Amniotic stem cell (primary cell): ENCODE data around the gene TRAF5.
"Not testable (repeated sequence)": the region's sequence is repeated elsewhere in the genome, so short reads cannot be mapped to it uniquely, and the experiment has no call there.

Experiments used
- DNase-seq: peaks from one replicate; lab custom pipeline; 2025; lab: John Stamatoyannopoulos, UW

TRAF5 gene

GRCh38 chr1:211347077-211347844 lies 20.6 kb downstream of the TRAF5 start:
- no peak for DNase-seq

GRCh38 chr1:211348547-211348946 lies 21.9 kb downstream of the TRAF5 start:
- DNase-seq = no peak

GRCh38 chr1:211349741-211350140 lies 23.1 kb downstream of the TRAF5 start:
- DNase-seq = no peak

GRCh38 chr1:211352055-211352454 lies 25.4 kb downstream of the TRAF5 start:
- DNase-seq = not testable (repeated sequence)

GRCh38 chr1:211352465-211352864 lies 25.8 kb downstream of the TRAF5 start:
- DNase-seq = no peak

- no peak for DNase-seq
Measured at GRCh38 chr1:211352985-211353515, 26.4 kb downstream of the TRAF5 start.

- DNase-seq = no peak
Measured at GRCh38 chr1:211353562-211354212, 27.1 kb downstream of the TRAF5 start.

GRCh38 chr1:211355873-211356272 lies 29.2 kb downstream of the TRAF5 start:
- DNase-seq = no peak

- no peak for DNase-seq
Measured at GRCh38 chr1:211356723-211357407, 30.2 kb downstream of the TRAF5 start.

GRCh38 chr1:211358685-211359084 lies 32.1 kb downstream of the TRAF5 start:
- no peak for DNase-seq

GRCh38 chr1:211359876-211360275 lies 33.2 kb downstream of the TRAF5 start:
- DNase-seq = no peak

- DNase-seq = no peak
Measured at GRCh38 chr1:211361202-211361601, 34.6 kb downstream of the TRAF5 start.

GRCh38 chr1:211369640-211370039 lies 43.0 kb downstream of the TRAF5 start:
- DNase-seq = no peak

- no peak for DNase-seq
Measured at GRCh38 chr1:211370669-211371068, 44.0 kb downstream of the TRAF5 start.

- DNase-seq = no peak
Measured at GRCh38 chr1:211371406-211372105, 44.9 kb downstream of the TRAF5 start.

GRCh38 chr1:211372463-211372862 lies 45.8 kb downstream of the TRAF5 start:
- DNase-seq = no peak

- no peak for DNase-seq
Measured at GRCh38 chr1:211375146-211375818, 48.6 kb downstream of the TRAF5 start.

- DNase-seq = no peak
Measured at GRCh38 chr1:211375949-211376348, 49.3 kb downstream of the TRAF5 start.

- no peak for DNase-seq
Measured at GRCh38 chr1:211376807-211377470, 50.3 kb downstream of the TRAF5 start.

- DNase-seq = no peak
Measured at GRCh38 chr1:211377539-211378450, 51.2 kb downstream of the TRAF5 start.
